Stimulated activated CD4-positive, alpha-beta T cell treated with anti-CD3 and anti-CD28 coated beads, Interleukin-2, amount 100 ng/mL, for 4 hours (primary cell): ENCODE measurements around the gene GPR25.

Experiments
- DNase-seq: peaks from one replicate; pipeline ENCODE4 v3.0.0-alpha.2; 2020; ENCODE audit warnings: low read depth

The GPR25 gene

GRCh38 chr1:200916152-200916551 lies 43.4 kb downstream of the GPR25 start:
- DNase-seq, result no peak

- DNase-seq, result no peak
These were observed 43.9 kb downstream of the GPR25 start for GRCh38 chr1:200916681-200917080.

- no peak for DNase-seq
These were observed 44.6 kb downstream of the GPR25 start for GRCh38 chr1:200917291-200917817.

GRCh38 chr1:200918006-200918405 lies 45.2 kb downstream of the GPR25 start:
- DNase-seq, result no peak

GRCh38 chr1:200919386-200919785 lies 46.6 kb downstream of the GPR25 start:
- no peak for DNase-seq

- no peak for DNase-seq
These were observed 48.9 kb downstream of the GPR25 start for GRCh38 chr1:200921571-200922110.

- DNase-seq, result no peak
These were observed 49.6 kb downstream of the GPR25 start for GRCh38 chr1:200922406-200922805.

GRCh38 chr1:200923601-200924000 lies 50.8 kb downstream of the GPR25 start:
- DNase-seq, result no peak
